ENCODE data around the gene ABAT.
"Not testable (repeated sequence)": the region's sequence is repeated elsewhere in the genome, so short reads cannot be mapped to it uniquely, and the experiment has no call there.

The ABAT gene

DNA sequence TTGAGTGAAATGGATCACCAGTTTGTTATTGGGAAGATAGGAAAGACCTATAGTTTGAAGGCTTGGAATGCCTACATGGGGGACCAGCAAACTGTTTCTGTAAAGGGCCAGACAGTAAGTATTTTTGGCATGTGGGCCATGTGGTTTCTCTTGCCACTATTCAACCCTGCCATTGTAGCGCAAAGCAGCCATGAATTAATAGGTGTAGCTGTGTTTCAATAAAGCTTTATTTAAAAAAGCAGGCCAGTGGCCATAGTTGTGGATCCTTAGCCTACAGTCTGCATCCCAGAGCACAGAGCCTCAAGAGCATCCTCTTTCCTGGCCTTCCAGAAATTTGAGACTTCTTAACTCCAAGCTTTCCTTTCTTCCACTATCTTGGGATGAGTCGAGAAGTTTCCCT is 29.3 kb downstream of the ABAT start:
- H3K4me3 ChIP-seq (ENCODE audit: low read depth, low read length) = no peak overlapping the region
- no peak for DNase-seq (ENCODE audit: low read depth)
- no peak for TF ChIP-seq MAX (IDR thresholded peaks at IDR 0.05; ENCODE audit: low read depth, low read length)
- no peak for TF ChIP-seq CTCF (IDR thresholded peaks at IDR 0.05; ENCODE audit: low read depth, low read length)
- TF ChIP-seq POLR2A (IDR thresholded peaks at IDR 0.05; ENCODE audit: extremely low read depth, insufficient read length) = no peak
- no peak for TF ChIP-seq MYC (IDR thresholded peaks at IDR 0.05; ENCODE audit: low read depth, low read length)

GRCh38 chr16:8704098-8704497 is 29.7 kb downstream of the ABAT start:
- no peak for DNase-seq (ENCODE audit: low read depth)
- H3K4me3 ChIP-seq (ENCODE audit: low read depth, low read length) = no peak overlapping the region
- no peak for TF ChIP-seq POLR2A (IDR thresholded peaks at IDR 0.05; ENCODE audit: extremely low read depth, insufficient read length)
- TF ChIP-seq CTCF (IDR thresholded peaks at IDR 0.05; ENCODE audit: low read depth, low read length) = no peak
- no peak for TF ChIP-seq MYC (IDR thresholded peaks at IDR 0.05; ENCODE audit: low read depth, low read length)
- no peak for TF ChIP-seq MAX (IDR thresholded peaks at IDR 0.05; ENCODE audit: low read depth, low read length)

GRCh38 chr16:8705100-8705822 is 30.8 kb downstream of the ABAT start:
- not testable (repeated sequence) for DNase-seq (ENCODE audit: low read depth); H3K4me3 ChIP-seq (ENCODE audit: low read depth, low read length)

DNA sequence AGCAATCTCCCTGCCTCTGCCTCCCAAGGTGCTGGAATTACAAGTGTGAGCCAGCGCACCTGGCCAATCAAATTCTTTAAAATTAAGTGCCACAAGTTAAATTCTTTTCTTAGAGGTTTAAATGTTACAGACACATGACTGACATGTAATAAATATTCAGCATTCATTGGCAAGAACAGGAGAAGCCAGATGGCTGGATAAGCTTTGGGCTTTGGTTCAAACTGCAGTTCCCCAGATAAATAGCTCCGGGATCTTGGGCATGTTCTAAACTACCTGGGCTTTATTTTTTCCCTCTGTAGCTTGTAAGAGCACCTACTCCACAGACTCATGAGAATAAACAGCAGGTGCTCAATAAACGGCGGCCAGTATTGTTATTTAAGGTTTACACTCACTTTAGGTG is 34.1 kb downstream of the ABAT start:
- H3K4me3 ChIP-seq (ENCODE audit: low read depth, low read length) = no peak overlapping the region
- TF ChIP-seq MYC (IDR thresholded peaks at IDR 0.05; ENCODE audit: low read depth, low read length) (no peak), POLR2A (IDR thresholded peaks at IDR 0.05; ENCODE audit: extremely low read depth, insufficient read length) (no peak), MAX (IDR thresholded peaks at IDR 0.05; ENCODE audit: low read depth, low read length) (no peak), CTCF (IDR thresholded peaks at IDR 0.05; ENCODE audit: low read depth, low read length) (no peak)
- no peak for DNase-seq (ENCODE audit: low read depth)

DNA sequence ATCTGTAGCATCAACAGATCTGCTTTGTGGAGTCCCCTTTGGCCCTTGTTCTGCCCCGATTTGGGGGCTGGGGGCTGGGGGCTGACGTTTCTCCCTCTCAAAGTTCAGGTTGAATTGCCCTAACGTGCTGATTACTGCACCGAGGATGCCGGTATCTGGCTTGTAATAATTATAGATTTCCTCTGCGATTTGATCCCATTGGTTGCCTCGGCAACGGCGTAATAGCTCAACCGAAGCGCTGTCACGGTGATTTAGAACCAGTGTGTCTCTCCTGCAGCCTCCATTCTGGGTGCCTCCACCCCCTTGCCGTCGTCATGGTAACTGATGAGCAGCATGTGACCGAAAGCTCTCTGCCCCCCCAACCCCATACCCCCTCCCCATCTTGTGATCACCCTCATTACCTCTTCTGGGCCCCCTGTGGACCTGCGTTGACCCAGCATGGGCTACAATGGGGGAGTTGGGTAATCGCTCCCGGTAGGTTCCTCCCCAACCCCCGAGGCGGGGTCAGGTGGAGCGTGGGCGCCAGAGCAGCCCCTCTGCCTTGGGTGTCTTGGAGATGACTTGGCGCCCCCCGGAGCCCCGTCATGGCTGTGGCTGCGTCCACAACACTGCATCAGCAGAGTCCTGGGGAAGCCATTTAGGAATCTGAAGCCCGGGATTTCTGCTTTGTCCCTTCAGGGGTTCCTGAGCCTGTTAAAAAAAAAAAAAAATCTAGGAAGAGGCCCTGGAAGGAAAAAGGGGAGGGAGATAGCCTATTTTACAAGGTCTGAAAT is 38.4 kb downstream of the ABAT start:
- TF ChIP-seq MYC (IDR thresholded peaks at IDR 0.05; ENCODE audit: low read depth, low read length) (no peak), MAX (IDR thresholded peaks at IDR 0.05; ENCODE audit: low read depth, low read length) (no peak), CTCF (IDR thresholded peaks at IDR 0.05; ENCODE audit: low read depth, low read length) (no peak), POLR2A (IDR thresholded peaks at IDR 0.05; ENCODE audit: extremely low read depth, insufficient read length) (no peak)
- no peak overlapping the region for H3K4me3 ChIP-seq (ENCODE audit: low read depth, low read length)
- DNase-seq (ENCODE audit: low read depth) = no peak

DNA sequence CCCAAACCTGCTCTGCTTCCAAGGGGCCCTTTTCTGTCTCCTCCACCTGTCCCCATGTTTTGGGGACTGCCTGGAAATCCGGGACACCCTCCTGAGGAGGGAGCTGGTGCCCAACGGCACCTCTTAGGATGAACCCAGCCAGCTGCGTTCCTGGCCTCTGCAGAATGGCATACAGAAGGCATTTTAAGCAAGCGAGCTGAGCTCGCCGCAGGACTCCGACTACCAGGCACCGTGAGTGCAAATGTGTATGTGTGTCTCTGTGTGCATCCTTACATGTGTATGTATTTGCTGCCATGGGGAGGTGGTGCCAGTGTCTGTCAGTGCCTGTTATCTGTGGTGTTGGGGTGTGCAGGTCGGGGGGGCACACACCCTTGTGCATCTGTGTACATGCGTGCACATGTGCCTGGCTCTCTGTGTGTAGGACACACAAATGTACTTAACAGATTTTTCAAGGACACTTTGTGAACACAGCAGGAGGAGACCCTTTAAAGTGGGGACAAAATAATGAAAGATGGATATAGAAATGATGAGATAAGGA is 39.3 kb downstream of the ABAT start:
- DNase-seq (ENCODE audit: low read depth) = no peak

More for the DNA sequence above, 39.3 kb downstream of the ABAT start:
- H3K4me3 ChIP-seq (ENCODE audit: low read depth, low read length) = no peak overlapping the region
- TF ChIP-seq POLR2A (IDR thresholded peaks at IDR 0.05; ENCODE audit: extremely low read depth, insufficient read length) (no peak), MYC (IDR thresholded peaks at IDR 0.05; ENCODE audit: low read depth, low read length) (no peak), MAX (IDR thresholded peaks at IDR 0.05; ENCODE audit: low read depth, low read length) (no peak), CTCF (IDR thresholded peaks at IDR 0.05; ENCODE audit: low read depth, low read length) (no peak)
